Measurements from ENCODE around the gene GGA2. TPM values are rescaled to one million over a fixed set of nuclear protein-coding genes. Genes with fewer than 3 reads are reported as not detected.

GGA2 gene
- total and polyA plus RNA-seq, 3 donors from 2014 or later = 47.2 to 71.9 (median 60.6) TPM

- Histone ChIP-seq H3K9me3 (no peaks in the 10 kb centered on the region), H3K27me3 (no peaks in the 10 kb centered on the region), H3K27ac (no peak overlapping the region), H3K4me3 (no peak overlapping the region), H3K4me1 (no peaks in the 10 kb centered on the region), H3K36me3 (ENCODE audit: low read depth, missing control alignments) (no peaks in the 10 kb centered on the region)
- no peak for TF ChIP-seq POLR2A (IDR thresholded peaks at IDR 0.05)
- TF ChIP-seq, protein P1, sequence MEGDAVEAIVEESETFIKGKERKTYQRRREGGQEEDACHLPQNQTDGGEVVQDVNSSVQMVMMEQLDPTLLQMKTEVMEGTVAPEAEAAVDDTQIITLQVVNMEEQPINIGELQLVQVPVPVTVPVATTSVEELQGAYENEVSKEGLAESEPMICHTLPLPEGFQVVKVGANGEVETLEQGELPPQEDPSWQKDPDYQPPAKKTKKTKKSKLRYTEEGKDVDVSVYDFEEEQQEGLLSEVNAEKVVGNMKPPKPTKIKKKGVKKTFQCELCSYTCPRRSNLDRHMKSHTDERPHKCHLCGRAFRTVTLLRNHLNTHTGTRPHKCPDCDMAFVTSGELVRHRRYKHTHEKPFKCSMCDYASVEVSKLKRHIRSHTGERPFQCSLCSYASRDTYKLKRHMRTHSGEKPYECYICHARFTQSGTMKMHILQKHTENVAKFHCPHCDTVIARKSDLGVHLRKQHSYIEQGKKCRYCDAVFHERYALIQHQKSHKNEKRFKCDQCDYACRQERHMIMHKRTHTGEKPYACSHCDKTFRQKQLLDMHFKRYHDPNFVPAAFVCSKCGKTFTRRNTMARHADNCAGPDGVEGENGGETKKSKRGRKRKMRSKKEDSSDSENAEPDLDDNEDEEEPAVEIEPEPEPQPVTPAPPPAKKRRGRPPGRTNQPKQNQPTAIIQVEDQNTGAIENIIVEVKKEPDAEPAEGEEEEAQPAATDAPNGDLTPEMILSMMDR (IDR thresholded peaks at IDR 0.05) = no peak
- WGBS, 2 donors = 71 to 76% methylated on average over 4 of the region's 4 CpGs
- no peak for DNase-seq
- intact Hi-C loops (cut with DNase I; ENCODE audit: low total_unique reads) = no loop called here
Measured at GRCh38 chr16:23516366-23517137, 6.3 kb upstream of the GGA2 start.

DNA sequence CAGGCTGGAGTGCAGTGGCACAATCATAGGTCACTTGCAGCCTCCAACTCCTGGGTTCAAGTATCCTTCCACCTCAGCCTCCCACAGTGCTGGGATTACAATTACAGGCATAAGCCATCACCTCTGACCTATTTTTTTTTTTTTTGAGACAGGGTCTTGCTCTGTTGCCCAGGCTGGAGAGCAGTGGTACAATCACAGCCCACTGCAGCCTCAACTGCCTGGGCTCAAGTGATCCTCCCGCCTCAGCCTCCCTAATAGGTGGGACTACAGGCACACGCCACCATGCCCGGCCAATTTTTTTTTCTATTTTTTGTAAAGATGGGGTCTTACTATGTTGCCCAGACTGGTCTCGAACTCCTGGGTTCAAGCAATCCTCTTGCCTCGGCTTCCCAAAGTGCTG is 5.6 kb upstream of the GGA2 start:
- H3K27me3 ChIP-seq = no peaks in the 10 kb centered on the region
- H3K4me3 ChIP-seq = no peak overlapping the region
- no peaks in the 10 kb centered on the region for H3K9me3 ChIP-seq
- intact Hi-C loops (cut with DNase I; ENCODE audit: low total_unique reads) = no loop called here
- TF ChIP-seq POLR2A (IDR thresholded peaks at IDR 0.05) = no peak
- TF ChIP-seq, protein P1 (IDR thresholded peaks at IDR 0.05) = no peak
- WGBS, 2 donors = 93 to 96% methylated on average over 5 of the region's 5 CpGs
- H3K27ac ChIP-seq = no peak overlapping the region
- DNase-seq = no peak
- H3K4me1 ChIP-seq = no peaks in the 10 kb centered on the region
- no peaks in the 10 kb centered on the region for H3K36me3 ChIP-seq (ENCODE audit: low read depth, missing control alignments)

- intact Hi-C loops (cut with DNase I; ENCODE audit: low total_unique reads) = no loop called here
- H3K27ac ChIP-seq = no peak overlapping the region
- H3K4me3 ChIP-seq = no peak overlapping the region
- H3K36me3 ChIP-seq (ENCODE audit: low read depth, missing control alignments) = no peaks in the 10 kb centered on the region
- H3K4me1 ChIP-seq = no peaks in the 10 kb centered on the region
- no peaks in the 10 kb centered on the region for H3K27me3 ChIP-seq
- H3K9me3 ChIP-seq = no peaks in the 10 kb centered on the region
- 83 to 90% methylated on average over 7 of the region's 7 CpGs for WGBS, 2 donors
- DNase-seq = no peak
- TF ChIP-seq, protein P1 (IDR thresholded peaks at IDR 0.05) = no peak
- no peak for TF ChIP-seq POLR2A (IDR thresholded peaks at IDR 0.05)
Measured at GRCh38 chr16:23514381-23515152, 4.3 kb upstream of the GGA2 start.

- Histone ChIP-seq H3K4me1 (peaks cover 17% of the 10 kb centered on the region), H3K4me3 (no peak overlapping the region), H3K36me3 (ENCODE audit: low read depth, missing control alignments) (no peaks in the 10 kb centered on the region), H3K27me3 (no peaks in the 10 kb centered on the region), H3K27ac (no peak overlapping the region), H3K9me3 (no peaks in the 10 kb centered on the region)
- TF ChIP-seq, protein P1 (IDR thresholded peaks at IDR 0.05) = no peak
- TF ChIP-seq POLR2A (IDR thresholded peaks at IDR 0.05) = no peak
- no peak for DNase-seq
- intact Hi-C loops (cut with DNase I; ENCODE audit: low total_unique reads) = no loop called here
- WGBS, 2 donors = 88% methylated on average over 4 of the region's 4 CpGs
Measured at GRCh38 chr16:23512168-23512695, 1.9 kb upstream of the GGA2 start.
